Lung (tissue), 12 donors: ENCODE results near the gene HAUS8. TPM values are rescaled to one million over a fixed set of nuclear protein-coding genes. Genes with fewer than 3 reads are reported as not detected.

ENCODE experiments used
- ATAC-seq: fragments of 200-7000 bp; cut with Tn5 transposase; one replicate; pipeline ENCODE4 v1.9.1; 2020; ENCODE audit warnings: moderate number of reproducible peaks; ENCODE audit not compliant: insufficient read depth, low FRiP score
- DNase-seq, 3 donors: peaks; one replicate each; pipeline ENCODE4 v3.0.0-alpha.2; 2013 to 2017
- H3K27ac ChIP-seq, 2 donors: one replicate each; pipeline ENCODE4 v1.5.1; 2013; ENCODE audit warnings: mild to moderate bottlenecking in 2 of 2, moderate library complexity in 2 of 2, control low read depth in 1 of 2, inconsistent platforms in 1 of 2, low read depth in 1 of 2, low read length in 1 of 2
- H3K27me3 ChIP-seq, 3 donors: one replicate each; pipeline ENCODE4 v1.5.1; 2013; ENCODE audit warnings: low read length in 2 of 3; ENCODE audit not compliant: control insufficient read depth in 3 of 3, insufficient read depth in 3 of 3
- H3K36me3 ChIP-seq, 4 donors: one replicate each; pipeline ENCODE4 v1.5.1; 2013; ENCODE audit warnings: low read length in 4 of 4, mild to moderate bottlenecking in 1 of 4, moderate library complexity in 1 of 4; ENCODE audit not compliant: control insufficient read depth in 4 of 4, insufficient read depth in 4 of 4
- H3K4me1 ChIP-seq, 5 donors: one replicate each; pipeline ENCODE4 v1.5.1; 2013; ENCODE audit warnings: low read length in 5 of 5, mild to moderate bottlenecking in 2 of 5, moderate library complexity in 1 of 5; ENCODE audit not compliant: control insufficient read depth in 5 of 5, insufficient read depth in 5 of 5
- H3K4me3 ChIP-seq: one replicate; pipeline ENCODE4 v1.5.1; 2013; ENCODE audit warnings: mild to moderate bottlenecking, control low read depth, moderate library complexity
- H3K9ac ChIP-seq, 2 donors: one replicate each; pipeline ENCODE4 v1.5.1; 2013; ENCODE audit warnings: low read length in 2 of 2, control low read depth in 1 of 2; ENCODE audit not compliant: insufficient read depth in 1 of 2
- H3K9me3 ChIP-seq, 4 donors: one replicate each; pipeline ENCODE4 v1.5.1; 2013; ENCODE audit warnings: low read length in 3 of 4, mild to moderate bottlenecking in 1 of 4, moderate library complexity in 1 of 4; ENCODE audit not compliant: control insufficient read depth in 4 of 4, insufficient read depth in 3 of 4
- WGBS, 2 donors: extraction: QIAGEN DNeasy Blood & Tissue Kit; methylation state at CpG; one replicate each; pipeline ENCODE4 v1.1.7; 2013; 5-methylcytosine and 5-hydroxymethylcytosine counted together
- polyA plus RNA-seq, 2 donors: library from polyadenylated mRNA; stranded (reverse); fragments of 200-250 nt; gene quantifications; one replicate each; pipeline ENCODE4 v1.2.1, GENCODE V29; 2013
- total RNA-seq, 2 donors: library from RNA; depleted of rRNA in 1 of 2; stranded (reverse); fragments of >200 nt in 1 of 2; gene quantifications; one replicate each; pipeline ENCODE4 v1.2.1, GENCODE V29; 2014 to 2021
- TF ChIP-seq, protein P1 (sequence below): IDR thresholded peaks from 2 replicates; pipeline ENCODE4 v1.5.1; 2012; ENCODE audit warnings: mild to moderate bottlenecking; ENCODE audit errors: control extremely low read depth, extremely low read depth
- donor health status: control.
- donor health status: control.
- donor health status: Bipolar disorder and iron deficiency.
- donor health status: healthy.
- donor health status: DM: yes; HTN: yes; CAD: no.

HAUS8 gene
- total and polyA plus RNA-seq, 4 donors, result 6.1 to 13.8 (median 8.5) TPM

DNA sequence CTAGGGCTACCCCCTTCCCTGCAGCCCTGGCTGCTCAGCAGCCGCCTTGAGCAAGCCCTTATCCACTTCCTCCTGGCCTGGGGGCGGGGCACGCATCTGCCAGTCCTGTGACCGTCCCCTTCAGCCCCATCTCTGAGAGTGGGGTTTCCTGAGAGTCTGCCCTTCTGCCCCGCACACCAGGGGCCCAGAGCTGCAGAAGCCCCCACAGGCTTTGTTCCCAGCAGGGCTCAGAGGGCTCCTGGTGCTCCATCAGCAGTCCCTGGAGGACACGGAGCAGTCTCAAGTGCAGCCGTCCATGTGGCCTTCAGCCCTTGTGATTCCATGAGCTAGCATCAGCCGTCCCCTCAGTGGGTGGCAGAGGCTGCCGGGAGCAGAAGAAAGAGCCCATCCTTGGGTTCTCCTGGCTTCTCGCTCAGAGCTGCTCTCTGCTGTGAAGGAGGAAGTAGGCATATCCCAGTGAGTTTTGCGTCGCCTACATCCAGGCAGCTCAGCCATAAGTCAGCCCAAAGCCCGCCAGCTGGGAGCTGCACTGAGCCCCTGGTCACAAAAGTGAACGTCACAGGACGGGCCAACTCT lies 16.6 kb upstream of the HAUS8 start:
- Histone ChIP-seq H3K4me1 (peaks cover 0 to 14% (median 3%) of the 10 kb centered on the region in 5 donors), H3K9me3 (no peaks in the 10 kb centered on the region), H3K27me3 (no peaks in the 10 kb centered on the region), H3K9ac (no peak overlapping the region), H3K4me3 (no peak overlapping the region), H3K36me3 (no peaks in the 10 kb centered on the region), H3K27ac (peak overlapping the region in 1 of 2 donors; percentile 29)
- ATAC-seq (peak; percentile 49), DNase-seq (no peak)
- WGBS, 2 donors, result 29 to 65% methylated on average over 15 of the region's 15 CpGs
- TF ChIP-seq, protein P1, sequence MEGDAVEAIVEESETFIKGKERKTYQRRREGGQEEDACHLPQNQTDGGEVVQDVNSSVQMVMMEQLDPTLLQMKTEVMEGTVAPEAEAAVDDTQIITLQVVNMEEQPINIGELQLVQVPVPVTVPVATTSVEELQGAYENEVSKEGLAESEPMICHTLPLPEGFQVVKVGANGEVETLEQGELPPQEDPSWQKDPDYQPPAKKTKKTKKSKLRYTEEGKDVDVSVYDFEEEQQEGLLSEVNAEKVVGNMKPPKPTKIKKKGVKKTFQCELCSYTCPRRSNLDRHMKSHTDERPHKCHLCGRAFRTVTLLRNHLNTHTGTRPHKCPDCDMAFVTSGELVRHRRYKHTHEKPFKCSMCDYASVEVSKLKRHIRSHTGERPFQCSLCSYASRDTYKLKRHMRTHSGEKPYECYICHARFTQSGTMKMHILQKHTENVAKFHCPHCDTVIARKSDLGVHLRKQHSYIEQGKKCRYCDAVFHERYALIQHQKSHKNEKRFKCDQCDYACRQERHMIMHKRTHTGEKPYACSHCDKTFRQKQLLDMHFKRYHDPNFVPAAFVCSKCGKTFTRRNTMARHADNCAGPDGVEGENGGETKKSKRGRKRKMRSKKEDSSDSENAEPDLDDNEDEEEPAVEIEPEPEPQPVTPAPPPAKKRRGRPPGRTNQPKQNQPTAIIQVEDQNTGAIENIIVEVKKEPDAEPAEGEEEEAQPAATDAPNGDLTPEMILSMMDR, result no peak

DNA sequence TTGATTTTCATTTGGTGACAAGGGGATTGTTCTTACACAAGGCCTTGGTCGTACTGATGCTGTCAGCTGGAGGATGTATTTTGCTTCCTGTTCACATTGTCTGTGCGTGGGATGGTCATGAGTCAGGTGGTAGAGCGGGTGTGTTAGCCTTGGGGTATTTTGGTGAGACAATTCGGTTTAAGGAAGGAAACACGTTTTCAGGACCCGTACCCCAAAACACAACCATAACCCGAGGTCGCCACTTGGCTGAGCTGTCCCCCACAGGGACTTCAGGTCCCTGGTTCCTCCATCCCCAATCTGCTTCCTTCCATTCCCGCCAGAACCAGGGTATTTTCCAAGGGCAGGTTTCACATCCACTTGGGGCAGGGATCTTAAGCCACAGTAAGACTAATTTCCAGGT lies 15.3 kb upstream of the HAUS8 start:
- peaks cover 0 to 14% (median 3%) of the 10 kb centered on the region in 5 donors for H3K4me1 ChIP-seq
- H3K9me3 ChIP-seq, result no peaks in the 10 kb centered on the region
- no peak overlapping the region for H3K9ac ChIP-seq
- TF ChIP-seq, protein P1, result no peak
- peak; percentile 31 for ATAC-seq
- no peak for DNase-seq
- WGBS, 2 donors, result 47 to 64% methylated on average over 9 of the region's 9 CpGs
- H3K36me3 ChIP-seq, result peaks cover 0 to 4% (median 0%) of the 10 kb centered on the region in 4 donors
- peak overlapping the region in 1 of 2 donors; percentile 56 for H3K27ac ChIP-seq
- no peaks in the 10 kb centered on the region for H3K27me3 ChIP-seq
- H3K4me3 ChIP-seq, result no peak overlapping the region

GRCh38 chr19:17088552-17088951 lies 13.3 kb upstream of the HAUS8 start:
- H3K27ac ChIP-seq, result no peak overlapping the region

More at GRCh38 chr19:17088552-17088951, 13.3 kb upstream of the HAUS8 start:
- TF ChIP-seq, protein P1, result no peak
- Histone ChIP-seq H3K4me3 (no peak overlapping the region), H3K9ac (no peak overlapping the region), H3K36me3 (peaks cover 0 to 7% (median 0%) of the 10 kb centered on the region in 4 donors), H3K4me1 (peaks cover 0 to 14% (median 3%) of the 10 kb centered on the region in 5 donors), H3K27me3 (no peaks in the 10 kb centered on the region), H3K9me3 (no peaks in the 10 kb centered on the region)
- ATAC-seq (no peak), DNase-seq (no peak)
- 82 to 90% methylated on average over 5 of the region's 5 CpGs for WGBS, 2 donors
